Fibroblast of peridontal ligament (primary cell): ENCODE data around the gene SIPA1L3.
"Not testable (repeated sequence)": the region's sequence is repeated elsewhere in the genome, so short reads cannot be mapped to it uniquely, and the experiment has no call there.

Source experiments
- DNase-seq: peaks from one replicate; pipeline ENCODE4 v3.0.0-alpha.2; 2010; ENCODE audit errors: extremely low read depth

The SIPA1L3 gene

GRCh38 chr19:38211151-38211591 lies 304.2 kb downstream of the SIPA1L3 start:
- no peak for DNase-seq

- DNase-seq: no peak
These were observed 304.8 kb downstream of the SIPA1L3 start for GRCh38 chr19:38211766-38212165.

- no peak for DNase-seq
These were observed 306.5 kb downstream of the SIPA1L3 start for GRCh38 chr19:38213469-38213868.

- peak; percentile 72 for DNase-seq
These were observed 307.1 kb downstream of the SIPA1L3 start for GRCh38 chr19:38213911-38214625.

- no peak for DNase-seq
These were observed 310.0 kb downstream of the SIPA1L3 start for GRCh38 chr19:38216785-38217641.

- DNase-seq: no peak
These were observed 311.2 kb downstream of the SIPA1L3 start for GRCh38 chr19:38218204-38218603.

- no peak for DNase-seq
These were observed 312.2 kb downstream of the SIPA1L3 start for GRCh38 chr19:38219221-38219620.

GRCh38 chr19:38221421-38221820 lies 314.4 kb downstream of the SIPA1L3 start:
- DNase-seq: no peak

- no peak for DNase-seq
These were observed 315.2 kb downstream of the SIPA1L3 start for GRCh38 chr19:38221919-38222830.

GRCh38 chr19:38223119-38223523 lies 316.1 kb downstream of the SIPA1L3 start:
- DNase-seq: no peak

- no peak for DNase-seq
These were observed 316.6 kb downstream of the SIPA1L3 start for GRCh38 chr19:38223617-38224013.

- peak; percentile 40 for DNase-seq
These were observed 317.2 kb downstream of the SIPA1L3 start, which contains the start of gene DPF1 for GRCh38 chr19:38224014-38224862. Gene DPF1 (minus strand): TSS chr19:38224222. CDS start chr19:38224142, 80 bp downstream.

- DNase-seq: not testable (repeated sequence)
These were observed 317.8 kb downstream of the SIPA1L3 start for GRCh38 chr19:38224863-38225218.

GRCh38 chr19:38227287-38228004 lies 320.4 kb downstream of the SIPA1L3 start:
- no peak for DNase-seq

GRCh38 chr19:38228005-38228377 lies 321.0 kb downstream of the SIPA1L3 start:
- DNase-seq: no peak

- DNase-seq: no peak
These were observed 321.8 kb downstream of the SIPA1L3 start for GRCh38 chr19:38228491-38229439.

GRCh38 chr19:38229585-38230073 lies 322.6 kb downstream of the SIPA1L3 start:
- peak; percentile 70 for DNase-seq

- DNase-seq: not testable (repeated sequence)
These were observed 323.6 kb downstream of the SIPA1L3 start for GRCh38 chr19:38230506-38231133.
